ENCODE measurements around the gene SLC35D3. TPM values are rescaled to one million over a fixed set of nuclear protein-coding genes. Genes with fewer than 3 reads are reported as not detected.
"Not testable (repeated sequence)": the region's sequence is repeated elsewhere in the genome, so short reads cannot be mapped to it uniquely, and the experiment has no call there.

The SLC35D3 gene
- total and polyA plus RNA-seq, 7 donors = 0.16 to 1.4 (median 0.95) TPM; not detected in 2

DNA sequence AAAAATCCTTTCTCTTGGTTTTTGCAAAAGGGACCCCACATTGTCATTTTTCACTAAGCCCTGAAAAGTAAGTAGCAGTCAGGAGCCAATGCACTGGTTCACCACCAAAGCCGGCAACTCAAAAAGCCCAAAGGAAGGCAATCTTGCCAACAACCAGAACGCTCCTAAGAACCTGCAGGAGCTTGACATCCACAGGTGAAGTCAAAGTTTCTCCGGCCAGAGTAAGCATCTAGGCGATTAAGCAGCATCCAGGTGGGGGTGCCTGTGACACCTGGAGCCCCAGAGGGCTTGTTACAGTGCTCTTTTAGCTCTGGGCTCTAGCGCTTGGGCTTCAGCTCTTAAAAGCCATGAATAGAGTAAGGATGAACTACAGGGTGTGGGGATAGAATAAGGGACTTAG is 36.1 kb downstream of the SLC35D3 start:
- TF ChIP-seq, protein P1, sequence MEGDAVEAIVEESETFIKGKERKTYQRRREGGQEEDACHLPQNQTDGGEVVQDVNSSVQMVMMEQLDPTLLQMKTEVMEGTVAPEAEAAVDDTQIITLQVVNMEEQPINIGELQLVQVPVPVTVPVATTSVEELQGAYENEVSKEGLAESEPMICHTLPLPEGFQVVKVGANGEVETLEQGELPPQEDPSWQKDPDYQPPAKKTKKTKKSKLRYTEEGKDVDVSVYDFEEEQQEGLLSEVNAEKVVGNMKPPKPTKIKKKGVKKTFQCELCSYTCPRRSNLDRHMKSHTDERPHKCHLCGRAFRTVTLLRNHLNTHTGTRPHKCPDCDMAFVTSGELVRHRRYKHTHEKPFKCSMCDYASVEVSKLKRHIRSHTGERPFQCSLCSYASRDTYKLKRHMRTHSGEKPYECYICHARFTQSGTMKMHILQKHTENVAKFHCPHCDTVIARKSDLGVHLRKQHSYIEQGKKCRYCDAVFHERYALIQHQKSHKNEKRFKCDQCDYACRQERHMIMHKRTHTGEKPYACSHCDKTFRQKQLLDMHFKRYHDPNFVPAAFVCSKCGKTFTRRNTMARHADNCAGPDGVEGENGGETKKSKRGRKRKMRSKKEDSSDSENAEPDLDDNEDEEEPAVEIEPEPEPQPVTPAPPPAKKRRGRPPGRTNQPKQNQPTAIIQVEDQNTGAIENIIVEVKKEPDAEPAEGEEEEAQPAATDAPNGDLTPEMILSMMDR (IDR thresholded peaks at IDR 0.05) = no peak
- TF ChIP-seq POLR2A (IDR thresholded peaks at IDR 0.05) = no peak
- no peak for TF ChIP-seq POLR2AphosphoS5 (IDR thresholded peaks at IDR 0.05)
- no peak for TF ChIP-seq EP300 (IDR thresholded peaks at IDR 0.05)
- 97% methylated on average over 5 of the region's 5 CpGs for WGBS, 2 donors
- no peak overlapping the region for H3K4me3 ChIP-seq
- no peak overlapping the region for H3K27ac ChIP-seq
- H3K36me3 ChIP-seq = no peaks in the 10 kb centered on the region
- no peak for DNase-seq
- intact Hi-C loops (cut with DNase I) = no loop called here
- H3K9me3 ChIP-seq = no peaks in the 10 kb centered on the region
- H3K27me3 ChIP-seq = peaks cover 0 to 4% (median 0%) of the 10 kb centered on the region in 3 donors
- H3K4me1 ChIP-seq = no peaks in the 10 kb centered on the region

DNA sequence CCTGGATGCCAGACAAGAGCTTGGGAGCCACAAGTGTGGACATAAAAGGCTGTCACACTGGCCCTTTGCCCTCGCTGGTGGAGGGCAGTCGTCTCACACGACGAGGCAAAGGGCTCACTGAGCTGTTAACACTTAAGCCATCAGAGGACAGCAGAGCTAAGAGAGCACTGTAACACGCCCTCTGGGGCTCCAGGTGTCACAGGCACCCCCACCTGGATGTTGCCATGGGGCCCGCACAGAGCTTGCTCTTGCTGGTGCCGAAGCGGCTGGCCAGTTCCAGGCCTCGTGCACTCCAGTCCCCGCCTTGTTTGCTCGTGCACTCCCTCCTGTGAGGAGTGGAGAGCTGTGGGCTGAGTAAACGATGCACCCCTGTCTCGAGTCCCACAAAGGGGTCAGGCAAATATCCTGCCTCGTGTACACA is 37.4 kb downstream of the SLC35D3 start:
- peaks cover 0 to 4% (median 0%) of the 10 kb centered on the region in 3 donors for H3K27me3 ChIP-seq
- H3K4me3 ChIP-seq = no peak overlapping the region
- intact Hi-C loops (cut with DNase I) = no loop called here
- DNase-seq = no peak
- no peaks in the 10 kb centered on the region for H3K9me3 ChIP-seq
- H3K27ac ChIP-seq = no peak overlapping the region
- 16 to 56% methylated on average over 14 of the region's 14 CpGs for WGBS, 2 donors
- no peaks in the 10 kb centered on the region for H3K36me3 ChIP-seq
- H3K4me1 ChIP-seq = no peaks in the 10 kb centered on the region
- TF ChIP-seq POLR2A (IDR thresholded peaks at IDR 0.05) = no peak
- no peak for TF ChIP-seq EP300 (IDR thresholded peaks at IDR 0.05)
- TF ChIP-seq POLR2AphosphoS5 (IDR thresholded peaks at IDR 0.05) = no peak
- TF ChIP-seq, protein P1 (IDR thresholded peaks at IDR 0.05) = no peak

DNA sequence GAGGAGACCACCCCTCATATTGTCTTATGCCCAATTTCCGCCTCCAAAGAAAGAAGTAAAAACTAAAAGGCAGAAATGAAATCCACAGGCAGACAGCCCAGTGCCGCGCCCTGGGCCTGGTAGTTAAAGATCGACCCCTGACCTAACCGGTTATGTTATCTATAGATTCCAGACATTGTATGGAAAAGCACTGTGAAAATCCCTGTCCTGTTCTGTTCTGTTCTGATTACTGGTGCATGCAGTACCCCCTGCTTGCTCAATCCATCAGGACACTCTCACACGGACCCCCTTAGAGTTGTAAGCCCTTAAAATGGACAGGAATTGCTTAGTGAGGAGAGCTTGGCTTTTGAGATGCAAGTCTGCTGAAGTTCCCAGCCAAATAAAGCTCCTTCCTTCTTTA is 37.8 kb downstream of the SLC35D3 start:
- H3K4me3 ChIP-seq; H3K27me3 ChIP-seq; H3K4me1 ChIP-seq; H3K27ac ChIP-seq; intact Hi-C loops (cut with DNase I); DNase-seq; H3K9me3 ChIP-seq; H3K36me3 ChIP-seq: not testable (repeated sequence)
- 17 to 77% methylated on average over 6 of the region's 6 CpGs for WGBS, 2 donors

DNA sequence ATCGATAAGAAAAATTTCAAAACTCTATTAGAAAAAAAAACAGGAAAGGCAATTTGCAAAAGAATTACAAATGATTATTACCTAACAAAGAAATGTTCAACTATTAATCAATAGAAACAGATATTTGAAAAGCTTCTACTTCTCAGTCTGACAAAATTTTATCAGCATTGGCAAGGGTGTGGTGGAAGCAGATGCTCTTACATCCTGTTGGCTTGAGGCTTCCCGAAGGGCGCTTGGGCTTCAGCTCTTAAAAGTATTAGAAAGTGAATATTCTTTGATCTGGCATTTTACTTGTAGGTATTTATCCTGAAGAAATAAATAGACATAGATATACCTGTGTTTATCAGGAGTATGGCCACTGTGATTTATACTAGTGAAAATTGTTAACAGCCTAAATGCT is 38.7 kb downstream of the SLC35D3 start:
- Histone ChIP-seq H3K27ac (no peak overlapping the region), H3K4me1 (no peaks in the 10 kb centered on the region), H3K27me3 (peaks cover 0 to 4% (median 0%) of the 10 kb centered on the region in 3 donors), H3K9me3 (no peaks in the 10 kb centered on the region), H3K4me3 (no peak overlapping the region), H3K36me3 (no peaks in the 10 kb centered on the region)
- TF ChIP-seq, protein P1 (IDR thresholded peaks at IDR 0.05) = no peak
- TF ChIP-seq POLR2AphosphoS5 (IDR thresholded peaks at IDR 0.05) (no peak), EP300 (IDR thresholded peaks at IDR 0.05) (no peak), POLR2A (IDR thresholded peaks at IDR 0.05) (no peak)
- DNase-seq = no peak
- intact Hi-C loops (cut with DNase I) = no loop called here
- 81 to 83% methylated on average over 3 of the region's 3 CpGs for WGBS, 2 donors

DNA sequence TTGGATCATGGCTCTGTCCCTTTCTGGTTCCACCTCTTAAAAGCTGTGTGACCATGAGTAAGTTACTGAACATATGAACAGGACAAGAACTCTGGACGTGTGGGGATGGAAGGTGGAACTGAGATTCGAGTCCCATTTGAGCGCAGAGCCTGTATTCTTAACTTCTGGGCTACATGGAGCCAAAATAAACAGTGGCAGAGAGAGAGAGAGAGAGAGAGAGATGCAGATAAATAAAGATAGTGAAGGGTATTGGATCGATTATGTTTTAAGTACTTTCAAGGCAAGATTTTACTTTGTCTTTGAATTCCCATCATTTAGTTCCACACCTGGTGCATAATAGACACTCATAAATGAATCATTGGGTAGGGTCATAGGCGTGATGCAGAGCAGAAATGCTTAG is 39.7 kb downstream of the SLC35D3 start:
- intact Hi-C loops (cut with DNase I) = no loop called here
- Histone ChIP-seq H3K4me3 (no peak overlapping the region), H3K36me3 (no peaks in the 10 kb centered on the region), H3K4me1 (no peaks in the 10 kb centered on the region), H3K27me3 (peaks cover 0 to 4% (median 0%) of the 10 kb centered on the region in 3 donors), H3K9me3 (no peaks in the 10 kb centered on the region), H3K27ac (no peak overlapping the region)
- TF ChIP-seq EP300 (IDR thresholded peaks at IDR 0.05) (no peak), POLR2AphosphoS5 (IDR thresholded peaks at IDR 0.05) (no peak), POLR2A (IDR thresholded peaks at IDR 0.05) (no peak)
- TF ChIP-seq, protein P1 (IDR thresholded peaks at IDR 0.05) = no peak
- 22 to 63% methylated on average over 5 of the region's 5 CpGs for WGBS, 2 donors
- DNase-seq = no peak

All from sigmoid colon (tissue), 7 donors.